HG03571 (cell line): ENCODE measurements around the gene AHRR.
"Not testable (repeated sequence)": the region's sequence is repeated elsewhere in the genome, so short reads cannot be mapped to it uniquely, and the experiment has no call there.

Source experiments
- ATAC-seq: cut with Tn5 transposase; IDR thresholded peaks from one replicate; pipeline ENCODE4 v1.9.1; 2021; ENCODE audit not compliant: unreplicated experiment

The AHRR gene

GRCh38 chr5:375921-376798, 54.6 kb downstream of the AHRR start:
- ATAC-seq = no peak

DNA sequence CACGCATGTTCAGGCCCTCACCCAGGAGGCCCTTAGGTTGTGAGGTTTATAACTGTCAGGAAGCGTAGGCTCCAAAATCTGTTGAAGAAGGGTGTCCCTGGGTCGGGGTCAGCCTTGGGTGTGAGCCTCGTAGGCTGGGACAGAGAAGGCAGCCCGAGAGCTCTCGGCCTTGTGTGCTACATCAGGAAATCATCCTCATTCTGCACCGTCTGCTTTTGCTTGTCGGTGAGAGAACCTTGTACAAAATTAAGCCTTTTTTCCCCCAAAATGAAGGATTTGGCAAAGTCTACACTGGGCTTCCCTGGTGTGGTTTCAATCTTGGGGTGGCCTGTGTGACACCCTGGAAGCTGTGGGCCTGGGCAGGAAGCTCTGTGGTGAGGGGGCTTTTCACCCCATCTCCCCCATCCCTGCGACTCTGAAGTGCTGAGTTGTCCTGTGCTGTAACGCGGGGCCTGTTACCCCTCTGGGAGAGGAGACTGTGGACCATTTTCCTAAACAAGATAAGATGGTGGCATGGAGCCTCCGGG, 55.3 kb downstream of the AHRR start:
- ATAC-seq = no peak

DNA sequence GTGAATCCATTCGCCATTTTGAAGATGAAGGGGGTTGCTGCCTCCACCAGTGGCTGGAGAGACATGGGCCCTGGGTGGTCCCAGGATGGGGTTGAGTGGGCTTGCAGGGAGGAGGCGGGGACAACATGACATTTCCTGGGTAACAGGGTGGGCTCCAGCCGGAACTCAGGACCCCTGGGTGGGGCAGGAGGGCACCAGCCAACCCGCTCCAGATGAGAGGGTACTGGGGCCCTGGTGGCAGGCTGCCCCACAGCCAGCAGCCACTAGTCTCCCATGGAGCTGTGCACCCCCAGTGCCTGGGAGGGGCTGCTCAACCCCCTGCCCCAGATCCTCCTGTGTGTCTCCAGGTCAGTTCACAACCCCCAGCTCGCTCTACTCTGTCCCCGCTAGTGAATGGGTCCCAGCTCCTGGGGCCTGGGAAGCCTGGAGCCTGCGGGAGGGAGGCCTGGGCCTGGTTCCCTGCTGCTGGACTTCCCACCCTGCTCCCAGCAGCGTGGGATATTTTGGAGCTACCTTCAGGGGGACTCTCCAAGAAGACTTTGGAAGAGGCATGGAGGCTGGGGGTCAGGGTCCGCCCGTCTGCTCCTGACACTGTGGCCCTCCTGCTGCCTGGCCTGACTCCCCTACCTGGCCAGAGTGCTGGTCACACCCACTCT, 55.9 kb downstream of the AHRR start:
- ATAC-seq = no peak

GRCh38 chr5:378301-378891, 56.9 kb downstream of the AHRR start:
- ATAC-seq = no peak

DNA sequence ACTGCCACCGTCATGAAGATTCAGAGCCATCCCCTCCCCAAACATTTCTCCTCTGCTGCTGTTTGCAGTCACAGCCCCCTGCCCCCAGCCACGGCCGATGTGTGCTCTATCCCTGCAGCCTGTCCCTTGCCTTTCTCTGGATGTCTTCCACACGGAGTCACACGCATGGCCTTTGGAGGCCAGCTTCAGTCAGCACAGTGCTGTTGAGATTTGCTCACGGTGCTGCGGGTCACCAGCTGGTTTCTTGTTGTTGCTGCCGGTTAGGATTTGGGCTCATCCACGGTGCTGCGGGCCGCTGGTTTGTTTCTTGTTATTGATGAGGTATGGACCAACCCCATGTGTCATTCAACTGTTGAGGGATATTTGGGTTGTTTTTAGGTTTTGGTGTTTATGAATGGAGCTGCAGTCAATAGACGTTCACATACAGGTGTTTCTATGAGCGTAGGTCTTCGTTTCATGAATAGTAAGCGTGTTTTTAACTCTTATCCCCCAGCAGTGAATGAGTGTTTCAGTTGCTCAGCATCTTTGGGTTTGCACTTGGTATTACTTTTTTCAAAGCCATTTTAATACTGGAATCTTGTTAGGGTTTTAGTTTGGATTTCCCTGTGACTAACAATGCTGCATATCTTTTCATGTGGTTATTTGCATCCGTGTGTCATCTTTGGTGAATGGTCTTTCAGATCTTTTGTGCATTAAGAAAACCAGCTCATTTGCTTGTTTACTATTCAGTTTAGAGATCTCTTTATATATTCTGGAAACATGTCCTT, 57.6 kb downstream of the AHRR start:
- no peak for ATAC-seq

GRCh38 chr5:380701-381309, 59.3 kb downstream of the AHRR start:
- no peak for ATAC-seq

- ATAC-seq = no peak
These were observed 61.6 kb downstream of the AHRR start for GRCh38 chr5:383066-383465.

DNA sequence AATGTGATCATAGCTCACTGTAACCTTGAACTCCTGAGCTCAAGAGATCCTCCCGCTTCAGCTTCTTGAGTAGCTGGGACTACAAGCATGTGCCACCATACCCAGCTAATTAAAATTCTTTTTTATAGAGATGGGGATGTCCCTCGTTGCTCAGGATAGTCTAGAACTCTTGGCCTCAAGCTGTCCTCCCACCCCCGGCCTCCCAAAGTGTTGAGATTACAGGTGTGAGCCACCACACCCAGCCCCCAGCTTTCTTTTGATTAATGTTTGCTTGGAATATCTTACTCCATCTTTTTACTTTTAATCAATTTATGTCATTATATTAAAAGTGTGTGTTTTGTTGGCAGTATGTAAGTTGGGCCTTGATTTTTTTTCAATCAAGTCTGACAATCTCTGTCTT, 62.1 kb downstream of the AHRR start:
- no peak for ATAC-seq

GRCh38 chr5:384576-384975, 63.1 kb downstream of the AHRR start:
- ATAC-seq = not testable (repeated sequence)

GRCh38 chr5:385321-385720, 63.8 kb downstream of the AHRR start:
- no peak for ATAC-seq

DNA sequence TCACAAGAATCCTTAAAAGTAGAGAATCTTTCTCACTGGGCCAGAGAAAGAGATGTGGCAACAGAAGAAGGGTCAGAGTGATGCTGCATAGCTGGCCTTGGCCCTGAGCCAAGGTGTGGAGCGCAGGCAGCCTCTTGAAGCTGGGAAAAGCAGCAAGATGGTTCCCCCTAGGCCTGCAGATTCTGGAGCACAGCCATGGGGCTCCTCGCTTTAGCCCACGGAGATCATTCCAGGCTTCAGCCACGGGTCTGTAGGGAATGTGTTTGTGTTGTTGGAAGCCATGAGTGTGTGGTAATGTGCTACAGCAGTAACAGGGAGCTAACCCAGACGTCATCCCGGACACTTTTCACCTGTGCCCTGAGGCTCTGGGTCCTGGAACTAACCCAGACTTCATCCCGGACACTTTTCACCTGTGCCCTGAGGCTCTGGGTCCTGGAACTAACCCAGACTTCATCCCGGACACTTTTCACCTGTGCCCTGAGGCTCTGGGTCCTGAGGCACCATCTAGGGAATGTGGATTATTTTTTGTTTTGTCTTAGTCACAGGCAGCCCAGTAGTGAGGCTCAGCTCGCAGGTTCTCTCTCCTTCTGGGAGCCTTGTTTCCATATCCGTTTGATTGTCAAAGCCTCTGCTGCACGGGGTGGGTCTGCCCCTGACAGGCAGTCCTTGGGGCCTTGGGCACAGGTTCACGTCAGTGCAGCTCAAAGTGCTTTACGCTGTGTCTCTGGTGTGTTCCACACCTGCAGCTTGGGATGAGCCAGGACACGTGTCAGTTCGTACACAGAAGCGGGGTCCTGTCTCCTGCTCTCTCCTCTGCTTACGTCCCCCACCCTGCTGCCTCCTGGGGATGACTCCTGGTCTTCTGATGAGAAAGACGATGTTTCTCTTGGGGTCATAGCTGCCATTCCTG, 65.2 kb downstream of the AHRR start:
- ATAC-seq = no peak

- no peak for ATAC-seq
These were observed 66.2 kb downstream of the AHRR start for GRCh38 chr5:387491-388265.

- ATAC-seq = no peak
These were observed 67.0 kb downstream of the AHRR start for GRCh38 chr5:388266-389196.

GRCh38 chr5:389197-389821, 67.8 kb downstream of the AHRR start:
- ATAC-seq = no peak

DNA sequence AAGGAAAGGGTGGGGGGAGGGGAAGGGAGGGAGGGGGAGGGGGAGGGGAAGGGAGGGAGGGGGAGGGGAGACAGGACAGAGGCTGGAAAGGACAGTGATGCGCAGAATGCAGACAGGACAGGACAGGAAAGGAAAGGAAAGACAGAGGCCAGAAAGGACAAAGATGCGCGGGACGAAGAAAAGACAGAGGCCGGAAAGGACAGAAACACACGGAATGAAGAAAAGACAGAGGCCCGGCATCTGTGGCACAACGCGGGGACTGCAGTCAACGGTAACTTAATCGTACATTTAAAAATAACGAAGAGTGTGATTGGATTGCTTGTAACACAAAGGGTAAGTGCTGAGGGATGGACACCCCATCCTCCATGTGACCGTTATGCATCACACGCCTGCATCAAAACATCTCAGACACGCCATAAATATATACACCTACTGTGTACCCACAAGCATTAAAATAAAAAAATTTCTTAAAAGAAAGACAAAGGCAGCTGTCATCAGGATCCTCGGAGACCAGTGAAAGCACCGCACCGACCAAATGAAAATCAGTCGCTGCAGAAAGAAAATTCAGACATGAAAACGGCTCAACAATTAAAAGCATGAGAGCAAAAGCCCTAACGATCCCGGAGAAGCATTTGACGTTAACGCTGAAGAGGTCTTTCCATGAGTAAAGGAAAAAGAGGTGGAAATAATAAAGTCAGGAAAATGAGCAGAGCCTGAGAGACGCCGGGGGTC, 68.5 kb downstream of the AHRR start:
- no peak for ATAC-seq

DNA sequence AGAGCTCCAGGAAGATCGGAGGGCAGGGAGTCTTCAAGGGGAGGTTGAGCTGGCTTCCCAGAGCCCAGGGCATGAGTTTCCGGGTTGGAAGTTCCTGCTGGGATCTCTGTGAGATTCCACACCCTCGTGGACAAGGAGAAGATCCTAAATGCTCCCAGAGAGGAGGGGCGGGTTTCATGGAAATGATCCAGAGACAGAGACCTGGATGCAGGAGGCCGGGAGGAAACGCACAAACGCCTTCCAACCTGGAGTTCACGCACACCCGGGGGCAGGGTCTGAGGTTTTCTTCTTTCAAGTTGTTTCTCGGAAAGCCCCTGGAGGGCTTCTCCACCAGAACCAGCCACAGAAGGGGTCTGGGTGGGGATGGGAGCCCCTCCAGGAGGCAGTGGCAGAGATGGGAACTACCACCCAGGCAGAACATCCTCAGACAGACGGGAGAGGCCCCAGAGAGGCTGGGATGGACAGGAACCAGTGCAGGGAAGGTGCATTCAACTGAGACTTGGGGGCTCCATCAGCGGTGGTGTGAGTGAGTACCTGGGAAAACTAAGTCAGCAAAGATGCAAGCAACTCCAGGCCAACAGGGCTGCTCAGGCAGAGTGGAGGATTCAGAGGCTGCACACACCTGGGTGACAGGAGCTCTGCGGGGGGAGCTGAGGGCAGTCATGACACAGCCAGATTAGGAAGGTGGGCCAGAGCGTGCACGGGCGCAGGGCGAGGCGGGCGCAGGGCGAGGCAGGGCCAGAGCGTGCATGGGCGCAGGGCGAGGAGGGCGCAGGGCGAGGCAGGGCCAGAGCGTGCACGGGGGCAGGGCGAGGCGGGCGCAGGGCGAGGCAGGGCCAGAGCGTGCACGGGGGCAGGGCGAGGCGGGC, 69.3 kb downstream of the AHRR start:
- no peak for ATAC-seq
